ENCODE results near the gene WDR17. TPM values are rescaled to one million over a fixed set of nuclear protein-coding genes. Genes with fewer than 3 reads are reported as not detected.
A peak's percentile ranks its signal among the peaks of the same experiment; 100 is the strongest.

WDR17 gene
- total and polyA plus RNA-seq, 2 of the 13 experiments (the other 11 are each of a cell fraction or from before 2014, with no cell fraction given): not detected

DNA sequence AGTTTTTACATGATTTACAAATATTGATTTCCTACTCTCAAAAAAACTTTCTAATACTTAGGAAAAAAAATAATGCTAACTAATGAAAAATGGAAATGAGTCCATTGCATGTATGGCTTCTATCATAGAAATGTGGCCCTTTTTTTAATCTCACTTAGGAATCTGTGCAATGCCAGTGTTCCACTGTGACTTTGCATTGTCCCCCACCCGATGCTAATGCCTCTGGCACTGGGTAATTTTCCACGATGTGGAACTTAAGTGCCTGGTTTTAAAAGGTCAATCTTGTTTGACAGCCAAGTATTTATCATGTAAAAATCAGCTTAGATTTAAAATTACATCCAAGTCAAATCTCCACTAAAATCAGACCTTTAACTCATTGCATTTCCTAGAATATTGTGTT lies 76.6 kb downstream of the WDR17 start:
- FAIRE-seq (no peak), DNase-seq (ENCODE audit: low spot score) (no peak), ATAC-seq (no peak)
- H3K9ac ChIP-seq (ENCODE audit: insufficient read depth, low read depth, low read length): no peak overlapping the region
- H3K27ac ChIP-seq (ENCODE audit: extremely low read length, insufficient read depth, low read length): no peak overlapping the region
- intact Hi-C loops (cut with micrococcal nuclease; ENCODE audit: unreplicated experiment): no loop called here
- H3K4me3 ChIP-seq (replicated peaks in 1 of 3; ENCODE audit: insufficient read depth in 1 of 3, low read depth in 2 of 3, low read length in 3 of 3): no peak overlapping the region
- no peaks in the 10 kb centered on the region for H4K20me1 ChIP-seq (ENCODE audit: insufficient read depth, low read length)
- in situ Hi-C loops (cut with HindIII; ENCODE audit: extremely low pct_ligation_motif_present, low pct_unique_long_range_greater_than_20kb): loop anchor here (25.0 kb wide), 1 partner anchor 195 kb away; no protein-coding TSS in a partner anchor
- no peaks in the 10 kb centered on the region for H3K27me3 ChIP-seq (ENCODE audit: control insufficient read depth in 1 of 2, insufficient read depth in 2 of 2, low read length in 2 of 2)
- H3K36me3 ChIP-seq (replicated peaks in 1 of 2; ENCODE audit: control insufficient read depth in 1 of 2, insufficient read depth in 2 of 2, low read length in 2 of 2): no peaks in the 10 kb centered on the region
- POLR2A ChIA-PET: no interaction called here
- H3K4me2 ChIP-seq (ENCODE audit: low read depth, low read length): no peak overlapping the region
- H3K9me3 ChIP-seq (ENCODE audit: low read length): no peaks in the 10 kb centered on the region
- no peak overlapping the region for H2AFZ ChIP-seq (ENCODE audit: low read length)
- BruUV-seq (replicated peaks): no TSS peak
- H3K79me2 ChIP-seq (ENCODE audit: insufficient read depth, low read length): no peaks in the 10 kb centered on the region
- CTCF ChIA-PET (ENCODE audit: low intra/inter-chr PET ratio, low total read pairs): no interaction called here
- WGBS (ENCODE audit: low lambda C conversion rate): 9% methylated on average over 2 of the region's 2 CpGs
- no peak for TF ChIP-seq ZNF484 (CRISPR knock-in tag; IDR thresholded peaks at IDR 0.05; ENCODE audit: borderline replicate concordance, low read depth)
- no peak for TF ChIP-seq SMAD1 (CRISPR knock-in tag; IDR thresholded peaks at IDR 0.05; ENCODE audit: borderline replicate concordance, low read depth)
- TF ChIP-seq MAFK (conservative IDR thresholded peaks at IDR 0.05 in 1 of 2, IDR thresholded peaks at IDR 0.05 in 1 of 2; ENCODE audit: low read length in 2 of 2): peak in 1 of 2 experiments; percentile 41; a peak in 2 of 4 replicates
- H3K4me1 ChIP-seq (ENCODE audit: insufficient read depth, low read length): no peaks in the 10 kb centered on the region

DNA sequence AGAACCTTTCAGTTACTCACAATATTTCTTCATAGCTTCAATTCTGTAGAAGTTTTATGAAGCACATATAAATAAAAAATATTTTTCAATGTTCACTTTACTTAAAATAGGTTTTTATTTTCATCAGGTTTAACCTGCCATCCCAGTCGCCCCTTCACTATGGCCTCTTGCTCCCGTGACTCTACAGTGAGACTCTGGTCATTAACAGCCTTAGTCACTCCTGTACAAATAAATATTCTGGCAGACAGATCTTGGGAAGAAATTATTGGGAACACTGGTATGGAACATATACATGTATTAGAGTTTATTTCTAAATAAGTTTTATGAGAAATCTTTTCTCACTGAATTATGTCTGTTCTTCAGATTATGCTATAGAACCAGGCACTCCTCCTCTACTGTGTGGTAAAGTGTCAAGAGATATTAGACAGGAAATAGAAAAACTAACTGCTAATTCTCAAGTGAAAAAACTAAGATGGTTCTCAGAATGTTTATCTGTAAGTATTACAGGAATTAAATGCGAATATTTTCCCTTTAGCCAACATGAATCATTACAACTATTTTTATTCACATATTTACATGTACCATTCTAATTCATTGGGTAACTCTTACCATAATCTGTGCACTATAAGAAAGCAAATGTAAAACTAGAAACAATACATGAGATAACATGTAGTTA lies 84.2 kb downstream of the WDR17 start:
- H3K9ac ChIP-seq (ENCODE audit: insufficient read depth, low read depth, low read length): no peak overlapping the region
- WGBS (ENCODE audit: low lambda C conversion rate): under 1% methylated on average over 3 of the region's 3 CpGs
- POLR2A ChIA-PET: no interaction called here
- no peaks in the 10 kb centered on the region for H3K36me3 ChIP-seq (replicated peaks in 1 of 2; ENCODE audit: control insufficient read depth in 1 of 2, insufficient read depth in 2 of 2, low read length in 2 of 2)
- ATAC-seq (no peak), DNase-seq (ENCODE audit: low spot score) (no peak), FAIRE-seq (no peak)
- no TSS peak for BruUV-seq (replicated peaks)
- no peaks in the 10 kb centered on the region for H3K27me3 ChIP-seq (ENCODE audit: control insufficient read depth in 1 of 2, insufficient read depth in 2 of 2, low read length in 2 of 2)
- H2AFZ ChIP-seq (ENCODE audit: low read length): no peak overlapping the region
- in situ Hi-C loops (cut with HindIII; ENCODE audit: extremely low pct_ligation_motif_present, low pct_unique_long_range_greater_than_20kb): loop anchor here (25.0 kb wide), 1 partner anchor 187 kb away; no protein-coding TSS in a partner anchor
- H4K20me1 ChIP-seq (ENCODE audit: insufficient read depth, low read length): no peaks in the 10 kb centered on the region
- no peak overlapping the region for H3K4me3 ChIP-seq (replicated peaks in 1 of 3; ENCODE audit: insufficient read depth in 1 of 3, low read depth in 2 of 3, low read length in 3 of 3)
- no peaks in the 10 kb centered on the region for H3K9me3 ChIP-seq (ENCODE audit: low read length)
- no peaks in the 10 kb centered on the region for H3K79me2 ChIP-seq (ENCODE audit: insufficient read depth, low read length)
- H3K27ac ChIP-seq (ENCODE audit: extremely low read length, insufficient read depth, low read length): no peak overlapping the region
- CTCF ChIA-PET (ENCODE audit: low intra/inter-chr PET ratio, low total read pairs): no interaction called here
- H3K4me1 ChIP-seq (ENCODE audit: insufficient read depth, low read length): no peaks in the 10 kb centered on the region
- intact Hi-C loops (cut with micrococcal nuclease; ENCODE audit: unreplicated experiment): loop anchor here (1.0 to 5.0 kb wide), 3 partner anchors 127 to 1292 kb away; partner anchors contain the start of gene AGA
- H3K4me2 ChIP-seq (ENCODE audit: low read depth, low read length): no peak overlapping the region
- TF ChIP-seq ZNF333 (CRISPR knock-in tag; IDR thresholded peaks at IDR 0.05; ENCODE audit: borderline replicate concordance) (no peak), SALL1 (CRISPR knock-in tag; IDR thresholded peaks at IDR 0.05) (no peak), ZKSCAN5 (CRISPR knock-in tag; IDR thresholded peaks at IDR 0.05) (no peak), ERF (CRISPR knock-in tag; IDR thresholded peaks at IDR 0.05) (no peak), KLF6 (CRISPR knock-in tag; IDR thresholded peaks at IDR 0.05) (no peak), JUN (CRISPR knock-in tag; IDR thresholded peaks at IDR 0.05) (no peak), MBNL3 (CRISPR knock-in tag; conservative IDR thresholded peaks at IDR 0.05) (no peak), ZBTB42 (CRISPR knock-in tag; IDR thresholded peaks at IDR 0.05) (no peak), ZNF431 (CRISPR knock-in tag; IDR thresholded peaks at IDR 0.05; ENCODE audit: borderline replicate concordance, low read depth) (no peak), KAT2B (IDR thresholded peaks at IDR 0.05; ENCODE audit: borderline replicate concordance, low read depth, low read length) (no peak), ZNF549 (CRISPR knock-in tag; IDR thresholded peaks at IDR 0.05) (no peak), NR0B2 (CRISPR knock-in tag; IDR thresholded peaks at IDR 0.05) (no peak), TIGD3 (CRISPR knock-in tag; IDR thresholded peaks at IDR 0.05; ENCODE audit: borderline replicate concordance) (no peak), DPF2 (CRISPR knock-in tag; IDR thresholded peaks at IDR 0.05; ENCODE audit: borderline replicate concordance, low read depth) (no peak)
